ENCODE data around the gene FAM78B.

- no peak for TF ChIP-seq EZH2 (IDR thresholded peaks at IDR 0.05)
- no peak for TF ChIP-seq POLR2AphosphoS5 (IDR thresholded peaks at IDR 0.05; ENCODE audit: borderline replicate concordance, low read depth, low read length)
Measured at GRCh38 chr1:166166698-166167571, at the start of gene FAM78B.
